Measurements from ENCODE around the gene CLDN14.

CLDN14 gene

DNA sequence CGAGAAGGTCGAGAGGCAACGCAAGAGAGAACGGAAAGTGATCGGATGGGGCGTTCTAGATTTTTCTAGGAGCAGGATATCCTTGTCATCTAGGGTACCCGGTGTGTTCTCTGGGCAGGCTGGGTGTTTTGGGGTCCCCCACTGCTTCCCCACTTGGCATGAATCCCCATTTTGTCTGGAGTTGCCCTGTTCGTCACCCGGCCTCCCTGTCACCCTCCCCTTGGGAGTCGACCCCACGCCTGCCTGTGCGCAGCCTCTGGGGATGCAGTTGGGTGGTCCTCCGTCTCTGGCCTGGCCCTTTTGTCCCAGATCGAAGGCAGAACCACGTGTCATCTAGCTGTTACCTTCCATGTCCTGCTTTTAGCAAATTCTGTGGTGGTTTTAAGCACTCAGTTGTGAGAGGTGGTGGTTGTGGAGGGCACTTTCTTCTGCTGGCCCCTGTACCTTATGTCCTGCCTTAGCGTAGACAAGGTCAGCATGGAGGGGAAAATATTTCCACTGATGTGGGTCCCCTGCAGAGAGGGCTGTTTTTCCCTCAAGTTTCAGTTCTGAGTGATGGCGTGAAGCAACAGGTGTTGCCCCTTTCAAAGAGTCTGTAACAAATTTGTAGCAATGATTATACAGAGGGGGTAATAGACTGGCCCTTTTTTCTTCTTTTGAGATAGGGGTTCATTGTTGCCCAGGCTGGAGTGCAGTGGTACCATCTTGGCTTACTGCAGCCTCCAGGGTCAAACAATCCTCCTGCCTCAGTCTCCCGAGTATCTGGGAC lies 59.2 kb downstream of the CLDN14 start:
- TF ChIP-seq, protein P1, sequence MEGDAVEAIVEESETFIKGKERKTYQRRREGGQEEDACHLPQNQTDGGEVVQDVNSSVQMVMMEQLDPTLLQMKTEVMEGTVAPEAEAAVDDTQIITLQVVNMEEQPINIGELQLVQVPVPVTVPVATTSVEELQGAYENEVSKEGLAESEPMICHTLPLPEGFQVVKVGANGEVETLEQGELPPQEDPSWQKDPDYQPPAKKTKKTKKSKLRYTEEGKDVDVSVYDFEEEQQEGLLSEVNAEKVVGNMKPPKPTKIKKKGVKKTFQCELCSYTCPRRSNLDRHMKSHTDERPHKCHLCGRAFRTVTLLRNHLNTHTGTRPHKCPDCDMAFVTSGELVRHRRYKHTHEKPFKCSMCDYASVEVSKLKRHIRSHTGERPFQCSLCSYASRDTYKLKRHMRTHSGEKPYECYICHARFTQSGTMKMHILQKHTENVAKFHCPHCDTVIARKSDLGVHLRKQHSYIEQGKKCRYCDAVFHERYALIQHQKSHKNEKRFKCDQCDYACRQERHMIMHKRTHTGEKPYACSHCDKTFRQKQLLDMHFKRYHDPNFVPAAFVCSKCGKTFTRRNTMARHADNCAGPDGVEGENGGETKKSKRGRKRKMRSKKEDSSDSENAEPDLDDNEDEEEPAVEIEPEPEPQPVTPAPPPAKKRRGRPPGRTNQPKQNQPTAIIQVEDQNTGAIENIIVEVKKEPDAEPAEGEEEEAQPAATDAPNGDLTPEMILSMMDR (IDR thresholded peaks at IDR 0.05; ENCODE audit: low read length): no peak
- no peak for TF ChIP-seq EZH2 (IDR thresholded peaks at IDR 0.05; ENCODE audit: borderline replicate concordance, low read length)
- H3K9me3 ChIP-seq (ENCODE audit: low read length): no peaks in the 10 kb centered on the region
- H3K9ac ChIP-seq (ENCODE audit: low read length): no peak overlapping the region
- H2AFZ ChIP-seq (ENCODE audit: low read length): no peak overlapping the region
- H4K20me1 ChIP-seq (ENCODE audit: insufficient read depth, low read length): no peaks in the 10 kb centered on the region
- peaks cover 16% of the 10 kb centered on the region for H3K36me3 ChIP-seq (ENCODE audit: insufficient read depth, low read length)
- no peaks in the 10 kb centered on the region for H3F3A ChIP-seq (ENCODE audit: insufficient read depth, low read length)
- H3K4me1 ChIP-seq (ENCODE audit: insufficient read depth, low read length, severe bottlenecking): no peaks in the 10 kb centered on the region
- H3K27me3 ChIP-seq (ENCODE audit: insufficient read depth, low read length): no peaks in the 10 kb centered on the region
- H3K4me3 ChIP-seq (ENCODE audit: low read depth, low read length, poor library complexity, severe bottlenecking): no peak overlapping the region
- H3K9me2 ChIP-seq (ENCODE audit: low read depth, low read length): no peaks in the 10 kb centered on the region
- H3K27ac ChIP-seq (ENCODE audit: low read depth, low read length, poor library complexity, severe bottlenecking): no peak overlapping the region
- no peaks in the 10 kb centered on the region for H3K79me2 ChIP-seq (ENCODE audit: insufficient read depth, low read length)
- H3K4me2 ChIP-seq (ENCODE audit: low read length): no peak overlapping the region

DNA sequence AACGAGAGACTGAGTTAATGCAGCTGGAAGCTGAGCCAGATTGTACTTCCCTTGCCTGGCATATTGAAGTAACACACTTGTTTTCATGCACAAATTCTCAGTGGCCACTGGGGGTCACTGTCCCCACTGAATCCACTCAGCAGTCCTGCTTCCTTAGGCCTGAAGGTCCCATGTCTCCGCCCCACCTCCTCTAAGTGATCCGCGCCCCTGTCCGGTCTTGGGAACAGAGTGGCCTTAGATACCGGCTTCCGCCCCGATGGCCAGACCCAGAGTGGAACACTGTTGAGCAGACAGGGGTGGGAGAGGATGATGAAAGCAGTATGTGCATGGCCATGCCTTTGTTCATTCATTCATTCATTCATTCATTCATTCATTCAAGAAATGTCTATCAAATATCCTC lies 59.9 kb downstream of the CLDN14 start:
- H2AFZ ChIP-seq (ENCODE audit: low read length): no peak overlapping the region
- TF ChIP-seq, protein P1 (IDR thresholded peaks at IDR 0.05; ENCODE audit: low read length): peak; percentile 71
- no peak for TF ChIP-seq EZH2 (IDR thresholded peaks at IDR 0.05; ENCODE audit: borderline replicate concordance, low read length)
- no peaks in the 10 kb centered on the region for H3F3A ChIP-seq (ENCODE audit: insufficient read depth, low read length)

DNA sequence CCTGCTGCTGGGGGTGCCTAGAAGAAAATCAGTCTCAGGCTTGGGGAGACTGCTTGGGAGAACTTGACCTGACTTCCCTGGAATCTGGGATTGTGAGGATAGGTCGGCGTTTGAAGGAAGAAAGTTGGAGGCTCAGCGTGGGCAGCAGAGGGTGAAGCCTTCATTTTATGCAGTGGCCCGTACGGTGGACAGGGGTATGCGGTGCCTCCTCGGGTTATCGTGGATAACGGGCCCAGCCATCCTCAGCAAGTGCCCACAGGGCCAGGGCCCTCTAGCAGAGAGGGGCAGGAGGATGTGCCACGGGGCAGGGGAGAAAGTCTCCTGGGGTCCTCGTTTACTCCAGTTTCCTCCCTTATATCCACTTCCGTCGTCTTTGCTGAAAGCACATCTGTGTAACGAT lies 60.7 kb downstream of the CLDN14 start:
- Histone ChIP-seq H3K9ac (ENCODE audit: low read length) (no peak overlapping the region), H3K4me3 (ENCODE audit: low read depth, low read length, poor library complexity, severe bottlenecking) (no peak overlapping the region), H2AFZ (ENCODE audit: low read length) (no peak overlapping the region), H3K4me1 (ENCODE audit: insufficient read depth, low read length, severe bottlenecking) (no peaks in the 10 kb centered on the region), H3K9me3 (ENCODE audit: low read length) (no peaks in the 10 kb centered on the region), H4K20me1 (ENCODE audit: insufficient read depth, low read length) (no peaks in the 10 kb centered on the region), H3K4me2 (ENCODE audit: low read length) (no peak overlapping the region), H3F3A (ENCODE audit: insufficient read depth, low read length) (no peaks in the 10 kb centered on the region), H3K9me2 (ENCODE audit: low read depth, low read length) (no peaks in the 10 kb centered on the region), H3K79me2 (ENCODE audit: insufficient read depth, low read length) (no peaks in the 10 kb centered on the region), H3K27ac (ENCODE audit: low read depth, low read length, poor library complexity, severe bottlenecking) (no peak overlapping the region), H3K27me3 (ENCODE audit: insufficient read depth, low read length) (no peaks in the 10 kb centered on the region), H3K36me3 (ENCODE audit: insufficient read depth, low read length) (peaks cover 30% of the 10 kb centered on the region)
- TF ChIP-seq EZH2 (IDR thresholded peaks at IDR 0.05; ENCODE audit: borderline replicate concordance, low read length): no peak
- TF ChIP-seq, protein P1 (IDR thresholded peaks at IDR 0.05; ENCODE audit: low read length): no peak

More for the DNA sequence above, 59.9 kb downstream of the CLDN14 start:
- Histone ChIP-seq H3K27me3 (ENCODE audit: insufficient read depth, low read length) (no peaks in the 10 kb centered on the region), H4K20me1 (ENCODE audit: insufficient read depth, low read length) (no peaks in the 10 kb centered on the region), H3K27ac (ENCODE audit: low read depth, low read length, poor library complexity, severe bottlenecking) (no peak overlapping the region), H3K9ac (ENCODE audit: low read length) (no peak overlapping the region), H3K4me1 (ENCODE audit: insufficient read depth, low read length, severe bottlenecking) (no peaks in the 10 kb centered on the region), H3K4me3 (ENCODE audit: low read depth, low read length, poor library complexity, severe bottlenecking) (no peak overlapping the region), H3K9me3 (ENCODE audit: low read length) (no peaks in the 10 kb centered on the region), H3K79me2 (ENCODE audit: insufficient read depth, low read length) (no peaks in the 10 kb centered on the region), H3K9me2 (ENCODE audit: low read depth, low read length) (no peaks in the 10 kb centered on the region), H3K4me2 (ENCODE audit: low read length) (no peak overlapping the region), H3K36me3 (ENCODE audit: insufficient read depth, low read length) (peaks cover 23% of the 10 kb centered on the region)

Measured in OCI-LY1 (cell line).